DMS 273 (cell line): ENCODE results near the gene BROX.
"Not testable (repeated sequence)": the region's sequence is repeated elsewhere in the genome, so short reads cannot be mapped to it uniquely, and the experiment has no call there.

Experiments
- DNase-seq: peaks from one replicate; lab custom pipeline; 2025; ENCODE audit not compliant: unreplicated experiment; lab: John Stamatoyannopoulos, UW

Gene BROX, protein sequence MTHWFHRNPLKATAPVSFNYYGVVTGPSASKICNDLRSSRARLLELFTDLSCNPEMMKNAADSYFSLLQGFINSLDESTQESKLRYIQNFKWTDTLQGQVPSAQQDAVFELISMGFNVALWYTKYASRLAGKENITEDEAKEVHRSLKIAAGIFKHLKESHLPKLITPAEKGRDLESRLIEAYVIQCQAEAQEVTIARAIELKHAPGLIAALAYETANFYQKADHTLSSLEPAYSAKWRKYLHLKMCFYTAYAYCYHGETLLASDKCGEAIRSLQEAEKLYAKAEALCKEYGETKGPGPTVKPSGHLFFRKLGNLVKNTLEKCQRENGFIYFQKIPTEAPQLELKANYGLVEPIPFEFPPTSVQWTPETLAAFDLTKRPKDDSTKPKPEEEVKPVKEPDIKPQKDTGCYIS

DNA sequence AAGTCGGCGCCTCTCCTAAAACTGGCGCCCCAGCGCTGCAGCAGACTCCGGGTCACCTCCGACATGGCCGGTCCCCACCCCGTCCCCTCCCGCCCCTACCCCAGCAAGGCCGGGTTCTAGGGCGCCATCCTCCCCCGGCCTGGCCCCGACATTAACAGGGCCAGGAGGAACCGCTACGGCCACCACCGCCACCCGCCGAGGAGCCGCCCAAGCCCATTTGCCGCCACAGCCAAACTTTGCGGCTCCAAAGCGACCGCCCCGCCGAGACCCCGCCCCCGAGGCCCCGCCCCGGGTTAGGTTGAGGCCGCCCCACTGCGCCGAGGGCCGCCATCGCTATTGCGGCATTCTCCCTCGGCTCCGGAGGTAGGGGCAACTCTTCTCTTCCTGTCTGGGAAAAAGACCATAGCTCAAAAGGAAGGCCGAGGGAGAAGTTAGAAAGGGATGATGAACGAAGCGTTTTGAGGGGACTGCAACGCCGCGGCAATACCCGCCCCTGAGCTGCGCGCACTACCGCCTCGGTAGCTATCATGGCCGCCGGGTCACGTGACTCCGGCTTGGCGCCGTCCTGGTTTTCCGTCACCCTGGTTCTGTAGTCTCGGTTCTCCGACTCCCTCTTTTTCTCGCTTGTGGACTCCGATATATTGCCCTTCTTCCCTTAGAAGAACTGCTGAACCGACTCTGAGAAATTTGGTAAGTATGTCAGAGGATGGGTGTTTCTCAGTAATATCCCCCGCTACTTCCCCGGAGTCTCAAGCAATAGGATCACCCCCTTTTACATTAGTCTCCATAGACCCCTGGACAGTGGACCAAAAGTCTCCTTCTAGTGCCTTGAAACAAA, at the start of gene BROX, which contains the start of gene AIDA:
BROX (plus strand) TSS at position 312 of the 838 bp plus-strand sequence. CDS start 3,136 bp downstream, outside the sequence.
AIDA (minus strand) TSS at position 239 of the 838 bp plus-strand sequence; CDS start at position 65, 174 bp downstream.
- peak; percentile 94 for DNase-seq

DNA sequence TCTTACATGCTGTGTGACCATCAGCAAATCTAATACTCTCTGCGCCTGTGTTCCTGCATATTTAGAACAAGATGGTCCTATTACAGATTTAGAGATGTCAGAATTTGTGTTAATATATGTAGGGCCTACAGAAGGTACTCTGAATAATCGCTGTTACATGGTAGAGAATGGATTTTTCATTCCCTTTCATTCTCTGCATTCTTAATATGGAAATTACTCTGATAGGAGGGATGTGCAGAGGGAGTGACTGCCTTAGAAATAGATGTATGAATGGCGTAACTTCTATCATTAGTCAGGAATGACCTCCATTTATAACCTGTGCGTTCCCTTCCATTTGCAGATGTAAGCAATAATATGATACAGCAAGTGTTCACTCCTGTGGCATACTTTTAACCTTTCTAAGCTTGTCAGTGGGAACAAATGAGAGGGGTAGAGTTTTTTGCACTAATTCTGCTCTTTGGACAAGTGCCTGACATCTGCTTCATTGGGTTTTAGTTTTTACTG, 48.9 kb upstream of the BROX start:
- DNase-seq: no peak

DNA sequence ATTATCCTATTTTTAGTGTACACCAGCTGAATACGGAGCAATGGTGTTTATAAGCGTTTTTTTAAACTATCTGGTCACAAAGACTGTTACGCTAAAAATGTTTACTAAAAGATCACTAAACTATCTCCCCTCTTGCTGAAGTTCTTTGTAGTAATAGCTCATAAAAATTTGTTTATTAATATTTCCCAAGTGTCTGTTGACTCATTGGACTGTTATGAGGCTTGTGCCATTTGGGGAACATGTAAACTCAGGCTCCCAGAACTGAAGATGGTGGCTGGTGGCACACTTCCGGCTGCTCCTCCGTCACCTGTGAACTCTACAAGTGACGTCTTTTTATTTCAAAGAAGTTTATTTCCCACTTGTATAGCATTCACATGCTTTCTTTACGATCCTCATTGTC, 46.4 kb upstream of the BROX start:
- no peak for DNase-seq

DNA sequence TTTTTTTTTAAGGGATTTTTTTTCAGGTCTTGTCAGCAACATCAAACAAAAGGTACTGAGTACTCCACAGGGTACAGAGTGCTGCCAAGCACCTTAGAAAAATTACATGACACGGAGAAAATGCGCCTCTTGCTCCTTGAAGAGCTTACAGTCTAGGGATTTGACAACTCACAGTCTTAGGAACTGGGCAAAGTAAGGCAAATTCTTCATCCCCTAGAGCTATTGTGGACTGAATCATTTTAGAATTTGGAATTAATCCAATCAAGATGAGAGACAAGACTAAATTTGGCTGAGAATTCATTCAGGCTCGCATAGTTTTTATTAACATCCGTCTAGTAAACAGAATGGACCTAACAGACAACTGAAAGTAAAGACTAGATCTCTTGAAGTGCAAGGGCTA, 44.2 kb upstream of the BROX start:
- DNase-seq: not testable (repeated sequence)

DNA sequence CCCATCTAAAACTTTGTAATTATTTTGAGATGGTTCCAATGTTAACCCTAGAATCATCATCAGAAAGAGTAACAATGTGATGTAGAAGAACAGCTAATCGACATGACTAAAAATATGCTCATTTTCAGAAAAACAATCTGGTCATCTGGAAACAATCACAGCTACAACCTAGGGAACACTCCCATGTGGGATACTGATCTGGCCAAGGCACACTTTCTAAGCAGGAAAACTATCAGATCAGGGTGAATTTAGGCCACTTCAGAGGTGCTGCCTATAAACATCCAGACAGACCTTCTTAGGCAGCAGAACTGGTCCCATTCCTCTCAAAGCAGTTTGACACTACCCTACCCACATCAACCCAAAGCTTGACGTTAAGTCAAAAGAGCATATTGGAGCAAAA, 43.3 kb upstream of the BROX start:
- DNase-seq: not testable (repeated sequence)

DNA sequence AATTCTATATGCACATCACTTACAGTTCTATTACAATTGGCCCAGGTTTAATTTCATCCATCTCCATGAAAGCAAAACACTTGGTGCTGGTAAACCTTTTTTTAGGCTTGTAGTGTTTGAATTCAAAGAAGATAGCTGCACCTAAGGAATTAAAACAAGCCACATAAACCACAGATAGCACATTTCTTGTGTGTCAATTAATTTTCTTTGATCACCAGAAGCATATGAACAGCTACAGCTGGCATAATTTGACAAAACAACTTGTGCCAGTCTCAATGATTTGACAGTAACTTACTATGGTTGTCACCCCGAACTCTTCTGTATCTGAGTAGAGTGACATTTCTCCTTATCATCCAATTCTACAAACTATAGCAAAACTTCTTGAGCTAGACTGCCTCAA, 42.3 kb upstream of the BROX start:
- DNase-seq: no peak

DNA sequence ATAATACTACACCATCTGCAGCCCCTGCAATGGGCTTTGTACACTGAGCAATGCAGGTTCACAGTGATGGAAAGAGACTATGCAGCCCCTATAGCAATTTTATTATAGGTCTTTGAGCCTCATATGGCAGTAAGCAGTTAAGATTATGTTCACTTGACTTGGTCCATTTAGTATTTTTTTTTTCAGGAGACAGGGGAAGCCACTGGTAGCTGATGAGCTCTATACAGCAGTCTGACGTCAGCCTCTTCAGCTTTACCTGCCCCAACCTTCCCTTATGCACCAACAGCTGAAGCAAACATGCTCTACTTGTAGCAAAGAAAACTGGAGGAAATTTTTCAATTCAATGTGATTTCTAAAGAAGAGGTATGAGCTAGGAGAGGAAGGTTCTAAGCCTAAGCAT, 32.3 kb upstream of the BROX start:
- DNase-seq: no peak

DNA sequence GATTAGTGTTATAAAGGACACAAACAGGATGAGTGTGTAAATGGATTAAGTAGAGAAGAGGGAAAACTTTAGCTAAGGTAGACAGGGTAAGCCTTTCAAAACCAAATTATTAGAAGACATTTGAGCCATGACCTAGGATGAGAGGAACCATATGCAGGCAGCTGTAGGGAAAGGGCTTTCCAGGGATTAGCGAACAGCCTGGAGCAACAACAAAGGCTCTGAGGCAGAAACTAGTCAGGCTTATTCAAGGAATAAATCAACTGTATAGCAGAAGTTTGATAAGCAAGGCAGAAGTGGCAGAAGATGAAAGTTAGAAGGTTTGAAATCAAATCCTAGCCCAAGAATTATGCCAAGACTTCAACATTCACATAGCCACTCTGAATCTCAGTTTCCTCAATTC, 21.3 kb upstream of the BROX start:
- no peak for DNase-seq

DNA sequence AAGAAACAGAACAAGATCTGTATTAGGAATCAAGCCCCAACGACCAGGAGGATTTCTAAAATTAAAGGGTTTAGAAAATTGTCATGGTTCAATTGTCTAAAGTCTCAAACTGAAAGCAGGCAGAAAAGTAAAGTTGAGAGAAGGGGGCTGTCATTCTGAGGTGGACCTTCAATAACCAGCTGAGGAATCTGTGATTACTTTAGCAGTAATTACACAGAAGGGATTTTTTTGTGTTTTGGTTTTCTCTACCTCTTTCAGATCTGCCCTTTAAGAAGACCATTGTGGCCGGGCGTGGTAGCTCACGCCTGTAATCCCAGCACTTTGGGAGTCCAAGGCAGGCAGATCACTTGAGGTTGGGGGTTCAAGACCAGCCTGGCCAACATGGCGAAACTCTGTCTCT, 17.4 kb upstream of the BROX start:
- no peak for DNase-seq

DNA sequence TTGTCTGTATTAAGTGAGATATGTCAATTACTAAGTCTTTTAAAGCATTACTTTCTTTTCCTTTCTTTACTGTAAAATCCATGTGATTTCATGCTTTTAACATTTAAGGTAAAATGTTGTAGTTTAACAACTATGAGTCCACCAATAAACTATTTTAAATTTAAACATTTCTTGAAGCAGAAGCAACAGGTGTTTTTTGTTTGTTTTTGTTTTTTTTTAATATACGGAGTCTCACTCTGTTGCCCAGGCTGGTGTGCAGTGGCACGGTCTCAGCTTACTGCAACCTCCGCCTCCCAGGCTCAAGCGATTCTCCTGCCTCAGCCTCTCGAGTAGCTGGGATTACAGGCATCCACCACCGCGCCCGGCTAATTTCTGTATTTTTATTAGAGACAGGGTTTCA, 15.6 kb upstream of the BROX start:
- DNase-seq: no peak

DNA sequence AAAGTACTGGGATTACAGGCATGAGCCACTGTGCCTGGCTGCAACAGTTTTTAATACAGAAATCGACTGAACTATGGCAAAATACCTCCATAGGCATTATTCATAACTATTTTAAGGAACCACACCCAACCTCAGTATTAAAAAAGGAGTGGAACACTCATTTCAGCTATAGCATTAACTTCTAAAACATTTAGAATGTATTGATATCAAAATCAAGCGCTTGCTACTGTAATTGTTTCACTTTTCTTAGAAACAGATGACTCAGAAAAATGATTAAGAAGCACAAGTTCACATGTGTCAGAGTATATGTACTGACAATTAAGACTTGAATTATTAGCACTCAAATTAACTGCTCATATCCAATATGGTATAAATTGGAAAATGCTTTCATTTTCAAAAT, 15.2 kb upstream of the BROX start:
- no peak for DNase-seq

DNA sequence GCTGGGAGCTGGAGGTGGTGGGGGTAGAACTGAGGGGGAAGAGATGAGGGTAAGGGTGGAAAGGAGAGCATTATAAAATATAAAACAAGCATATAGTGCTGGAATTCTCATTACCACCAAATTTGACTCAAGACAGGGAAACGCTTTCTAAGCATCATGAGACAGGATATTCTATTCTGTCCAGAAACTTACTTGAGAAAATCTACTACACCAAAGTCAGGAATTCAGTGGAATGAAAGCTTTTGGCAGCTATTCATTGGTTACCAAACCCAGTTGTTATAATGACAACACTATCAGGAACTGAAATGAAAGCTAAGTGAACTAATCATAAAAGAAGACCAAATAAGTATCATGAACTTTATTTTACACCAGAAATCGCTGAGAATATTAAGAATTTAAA, 14.5 kb upstream of the BROX start:
- no peak for DNase-seq

DNA sequence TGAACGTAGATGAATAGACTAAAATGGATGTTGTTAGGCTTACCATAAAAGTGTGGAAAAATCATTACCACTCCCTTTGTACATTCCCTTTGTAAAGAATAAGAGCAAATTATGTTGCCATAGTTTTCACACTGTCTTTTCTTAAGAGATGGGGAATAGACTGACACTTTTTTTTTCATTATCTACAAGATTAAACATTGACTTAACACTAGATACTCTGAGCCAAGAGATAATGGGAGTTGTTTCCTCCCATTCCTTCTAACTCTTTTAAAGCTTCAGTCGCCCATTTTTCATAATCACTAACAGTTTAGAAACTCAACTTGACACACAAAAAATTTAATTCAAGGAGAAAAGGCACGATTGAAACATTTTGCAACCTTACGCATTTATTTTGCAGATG, 10.2 kb upstream of the BROX start:
- no peak for DNase-seq

DNA sequence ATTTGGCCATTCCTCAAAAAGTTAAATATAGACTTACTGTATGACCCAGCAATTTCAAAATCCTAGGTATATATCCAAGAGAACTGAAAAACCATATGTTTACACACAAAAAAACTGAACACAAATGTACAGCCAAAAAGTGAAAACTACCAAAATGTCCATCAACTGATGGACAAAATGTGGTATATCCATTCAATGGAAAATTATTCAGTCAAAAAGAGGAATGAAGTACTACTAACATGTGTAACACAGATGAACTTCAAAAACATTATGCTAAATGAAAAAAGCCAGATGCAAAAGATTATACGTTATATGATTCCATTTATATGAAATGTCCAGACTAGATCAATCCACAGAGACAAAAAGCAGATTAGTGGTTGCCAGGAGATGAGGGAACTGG, 8.1 kb upstream of the BROX start:
- no peak for DNase-seq

DNA sequence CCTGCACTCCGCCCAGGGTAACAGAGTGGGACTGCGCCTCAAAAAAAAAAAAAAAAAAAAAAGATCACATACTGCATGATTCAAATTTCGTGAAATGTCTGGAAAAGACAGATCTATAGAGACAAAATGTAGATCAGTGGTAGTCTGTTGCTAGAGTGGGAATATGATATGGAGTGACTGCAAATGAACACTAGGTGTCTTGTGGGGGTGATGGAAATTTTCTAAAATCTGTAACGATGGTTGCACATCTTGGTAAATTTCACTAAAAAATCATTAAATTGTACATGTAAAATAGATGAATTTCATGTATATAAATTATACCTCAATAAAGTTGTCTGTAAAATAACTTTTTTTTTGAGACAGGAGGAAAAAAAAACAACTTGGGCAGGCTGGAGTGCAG, 5.5 kb upstream of the BROX start:
- no peak for DNase-seq

DNA sequence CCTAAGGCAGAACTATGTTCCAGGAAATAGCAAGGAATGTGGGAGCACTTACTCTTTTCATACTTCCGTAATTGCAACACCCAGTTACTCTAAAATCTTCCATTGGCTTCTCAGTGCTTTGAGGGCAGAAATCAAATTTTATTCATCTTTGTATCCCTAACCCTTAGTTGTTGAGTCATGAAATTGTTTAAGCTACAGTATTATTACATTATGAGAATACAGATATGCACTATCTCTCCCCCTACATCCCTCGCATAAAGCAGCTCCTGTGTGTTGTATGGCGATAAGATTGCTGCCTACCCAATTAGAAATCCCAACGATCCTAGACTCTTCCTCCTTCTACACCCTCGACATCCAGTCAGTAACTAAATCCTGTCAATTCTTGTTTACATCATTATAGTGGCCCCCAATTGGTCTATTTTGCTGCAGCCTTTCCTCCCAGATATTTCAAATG, 2.6 kb upstream of the BROX start:
- DNase-seq: no peak

DNA sequence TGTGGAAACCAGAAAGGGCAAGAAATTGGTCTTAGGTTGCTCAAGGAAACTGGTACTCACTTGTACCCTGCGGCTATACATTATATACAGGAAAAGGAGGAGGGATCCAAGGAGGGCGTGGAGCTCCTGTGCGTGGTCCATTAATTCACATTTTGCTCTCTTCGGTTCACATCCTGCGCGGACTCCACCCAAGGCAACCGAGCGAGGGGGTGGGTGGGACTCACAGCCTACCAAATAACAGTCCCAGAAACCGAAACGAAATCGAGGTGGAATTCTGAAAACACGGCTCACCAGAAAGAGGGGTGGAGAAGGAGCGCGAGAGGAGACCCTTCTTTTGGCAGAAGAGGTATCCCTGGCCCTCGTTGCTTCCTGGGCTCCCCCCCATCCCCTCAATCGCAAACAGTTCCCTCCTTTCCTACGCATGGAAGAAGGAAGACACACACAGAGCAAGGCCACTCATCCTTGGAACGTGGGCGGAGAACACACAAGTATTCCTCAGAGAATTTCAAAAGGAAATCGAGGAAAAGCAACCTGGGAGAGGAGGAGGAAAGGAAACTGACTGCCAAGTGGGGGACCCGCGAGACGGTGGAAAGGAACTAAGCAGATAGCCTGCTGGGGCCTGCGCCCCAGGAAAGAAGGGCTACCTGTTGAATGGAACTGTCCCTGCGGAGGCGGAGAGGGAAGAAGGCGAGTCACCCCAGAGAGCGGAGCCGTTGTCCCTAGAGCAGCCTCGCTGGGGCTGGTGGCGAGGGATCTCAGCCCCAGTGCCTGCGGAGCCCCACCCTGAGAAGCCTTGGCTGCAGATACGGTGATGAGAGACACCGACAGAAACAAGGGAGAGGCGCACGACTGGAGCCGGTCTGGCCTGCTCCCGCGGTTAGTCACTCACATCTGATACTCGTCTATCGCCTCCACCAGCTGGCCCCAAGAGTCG, 778 bp upstream of the BROX start:
- peak; percentile 76 for DNase-seq

DNA sequence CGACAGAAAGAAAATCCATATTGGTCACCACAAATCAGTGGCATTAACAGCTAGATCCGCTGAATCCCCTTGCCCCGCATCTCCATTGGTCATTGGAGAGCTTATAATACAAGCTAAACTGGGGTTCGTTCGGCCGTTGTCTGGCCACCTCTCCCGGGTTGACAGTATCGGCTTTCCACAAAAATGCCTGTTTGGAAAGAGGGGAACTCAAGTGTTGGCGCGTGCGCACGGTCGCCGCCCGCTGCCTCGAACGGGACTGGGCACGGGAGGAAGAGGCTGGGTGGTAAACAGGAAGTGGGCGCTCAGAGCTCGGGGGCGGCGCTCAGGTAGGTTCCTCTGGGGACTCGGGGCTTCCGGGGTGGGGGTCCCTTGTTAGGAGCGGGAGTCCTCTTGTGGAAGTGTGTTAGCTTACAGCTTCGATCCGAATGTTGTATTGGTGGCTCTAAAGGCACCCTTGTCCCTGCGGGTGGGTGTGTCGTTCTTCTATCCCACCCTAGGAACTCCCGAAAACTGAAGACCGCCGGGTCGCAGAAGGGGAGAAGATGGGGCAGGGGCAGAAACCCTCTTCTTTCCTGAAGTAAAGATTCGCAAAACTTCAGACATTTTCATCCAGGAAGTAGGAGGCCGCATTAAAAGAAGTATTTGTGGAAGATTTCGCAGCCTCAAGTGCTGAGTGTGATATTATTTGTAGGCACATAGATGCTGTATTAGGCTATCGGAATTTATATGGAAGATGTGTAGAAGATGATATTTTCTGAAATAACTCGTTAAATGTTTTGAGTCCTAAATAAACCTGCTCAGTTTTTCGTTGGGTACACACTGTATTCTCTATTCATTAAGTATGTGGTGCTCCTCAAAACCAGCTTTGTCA, 962 bp downstream of the BROX start:
- DNase-seq: peak; percentile 99

DNA sequence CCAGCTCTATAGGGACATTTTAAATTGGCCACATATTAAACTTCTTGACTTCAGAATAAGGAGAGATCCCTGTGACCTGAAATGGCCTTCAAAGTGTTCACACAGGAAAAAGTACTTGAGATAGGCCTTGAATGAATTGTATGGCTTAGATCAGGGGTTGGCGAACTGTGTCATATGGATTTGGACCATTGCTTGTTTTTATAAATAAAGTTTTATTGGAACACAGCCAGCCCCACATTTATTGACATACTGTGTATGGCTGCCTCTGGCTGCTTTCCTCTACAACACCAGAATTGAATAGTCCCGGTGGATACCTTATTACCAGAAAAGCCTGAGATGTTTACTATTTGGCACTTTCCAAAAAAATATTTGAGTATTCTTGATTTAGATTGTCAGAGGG, 4.0 kb downstream of the BROX start:
- DNase-seq: no peak

DNA sequence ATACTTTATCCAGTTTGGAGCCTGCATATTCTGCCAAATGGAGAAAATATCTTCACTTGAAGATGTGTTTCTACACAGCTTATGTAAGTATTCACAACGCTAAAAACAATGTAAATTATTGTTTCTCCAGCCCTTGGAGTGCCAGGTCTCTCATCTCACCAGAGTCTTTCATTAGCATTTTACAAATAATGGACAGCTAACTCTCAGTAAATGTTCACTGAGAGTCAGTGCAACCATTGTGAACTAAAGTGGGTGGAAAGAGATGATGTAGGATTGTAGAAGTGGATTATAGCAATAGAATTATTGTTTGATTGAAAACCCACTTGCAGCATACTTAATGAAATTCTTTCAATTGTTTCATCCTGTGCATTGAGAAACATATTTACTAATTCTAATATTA, 16.4 kb downstream of the BROX start:
- no peak for DNase-seq
